Fibroblast of the conjunctiva (primary cell): Measurements from ENCODE around the gene ADTRP.
"Not testable (repeated sequence)": the region's sequence is repeated elsewhere in the genome, so short reads cannot be mapped to it uniquely, and the experiment has no call there.

Experiments used
- DNase-seq: peaks from one replicate; pipeline ENCODE4 v3.0.0-alpha.2; 2010; ENCODE audit warnings: low read depth

Gene ADTRP

DNA sequence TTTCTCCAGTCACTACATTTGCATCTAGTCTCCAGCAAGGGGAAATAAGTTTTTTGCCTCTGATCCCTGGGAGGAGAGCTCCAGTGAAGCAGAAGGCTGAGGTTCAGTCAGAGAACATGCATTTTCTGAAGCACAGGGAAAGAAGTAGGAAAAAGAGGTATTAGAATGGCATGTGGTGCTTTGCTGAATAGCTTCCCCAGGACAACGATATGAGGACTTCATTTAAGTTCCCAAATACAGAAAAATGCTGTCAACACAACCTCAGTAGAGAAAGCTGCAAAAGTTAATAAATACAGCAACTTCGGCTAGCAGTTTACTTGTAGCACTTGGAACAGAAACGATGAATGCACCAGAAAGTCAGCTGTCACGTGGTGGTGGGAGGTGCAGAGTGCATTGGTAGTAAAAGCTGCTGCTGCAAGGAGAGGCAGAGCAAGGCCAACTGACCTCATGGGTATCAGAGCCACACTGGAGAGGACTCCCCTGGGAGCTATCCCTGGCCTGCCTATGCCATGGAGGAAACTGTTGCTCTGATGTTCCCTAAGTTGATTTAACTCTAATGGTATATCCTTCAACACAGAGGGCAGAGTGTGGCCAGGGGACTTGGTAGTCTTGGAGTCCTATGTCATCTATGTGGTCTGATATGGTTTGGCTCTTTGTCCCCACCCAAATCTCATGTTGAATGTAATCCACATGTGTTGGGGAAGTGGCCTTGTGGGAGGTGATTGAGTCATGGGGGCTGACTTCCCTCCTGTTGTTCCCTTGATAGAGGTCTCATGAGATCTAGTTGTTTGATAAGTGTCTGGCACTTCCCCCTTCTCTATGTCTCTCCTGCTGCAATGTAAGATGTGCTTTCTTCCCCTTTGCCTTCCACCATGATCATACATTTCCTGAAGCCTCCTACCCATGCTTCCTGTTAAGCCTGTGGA lies 85.9 kb downstream of the ADTRP start:
- DNase-seq = no peak

- no peak for DNase-seq
Observed at GRCh38 chr6:11689847-11690246, 88.8 kb downstream of the ADTRP start.

- DNase-seq = not testable (repeated sequence)
Observed at GRCh38 chr6:11689400-11689799, 89.2 kb downstream of the ADTRP start.

- DNase-seq = no peak
Observed at GRCh38 chr6:11688425-11688709, 90.2 kb downstream of the ADTRP start.

GRCh38 chr6:11685481-11686093 lies 93.0 kb downstream of the ADTRP start:
- no peak for DNase-seq

DNA sequence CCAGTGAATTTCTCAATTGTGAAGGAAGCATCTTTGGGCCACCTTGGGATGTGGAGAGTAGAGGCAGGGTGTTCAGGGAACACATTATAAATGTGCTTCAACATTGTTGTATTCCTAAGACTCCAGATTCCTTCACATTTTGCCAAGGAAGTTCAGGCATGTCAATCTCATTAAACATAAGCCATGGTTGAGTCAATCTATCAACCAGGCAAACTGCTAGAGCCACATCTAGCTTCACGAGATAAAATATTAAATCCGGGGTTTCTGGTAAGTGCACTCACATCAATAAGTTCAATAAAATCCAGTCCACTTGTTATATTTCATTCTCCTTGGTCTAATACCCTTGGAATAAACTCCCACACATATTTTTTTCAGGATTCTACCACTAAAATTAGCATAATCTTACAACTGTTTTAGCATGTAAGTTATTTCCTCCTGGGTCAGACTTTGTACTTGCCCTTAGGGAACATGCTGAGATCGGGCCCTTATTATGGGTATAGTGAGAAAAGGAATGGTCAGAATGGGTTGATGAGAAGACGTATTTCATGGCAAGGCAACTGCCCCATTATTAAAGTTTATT lies 93.6 kb downstream of the ADTRP start:
- no peak for DNase-seq

- no peak for DNase-seq
Observed at GRCh38 chr6:11683871-11684270, 94.7 kb downstream of the ADTRP start.

- no peak for DNase-seq
Observed at GRCh38 chr6:11682561-11682975, 96.0 kb downstream of the ADTRP start.

GRCh38 chr6:11681770-11682169 lies 96.8 kb downstream of the ADTRP start:
- no peak for DNase-seq

DNA sequence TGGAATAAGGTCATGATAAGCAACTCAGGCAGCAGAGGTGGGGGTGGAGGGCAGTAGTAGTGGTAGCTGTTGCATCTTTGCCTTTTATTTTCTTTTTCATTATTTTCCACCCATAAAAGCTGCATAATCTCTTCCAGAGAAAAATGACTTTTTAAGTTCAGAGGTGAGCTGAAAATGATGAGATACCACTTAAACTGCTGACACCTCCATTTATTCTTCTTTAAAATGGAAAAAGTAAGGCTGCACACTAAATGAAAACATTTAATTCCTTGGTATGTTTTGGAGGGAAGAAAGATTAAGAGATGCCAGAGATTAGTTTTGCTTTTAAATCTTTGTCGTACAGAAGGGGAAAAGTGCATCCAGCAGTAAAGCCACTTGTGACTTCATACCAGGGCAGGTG lies 97.2 kb downstream of the ADTRP start:
- no peak for DNase-seq

GRCh38 chr6:11680479-11680878 lies 98.1 kb downstream of the ADTRP start:
- not testable (repeated sequence) for DNase-seq

DNA sequence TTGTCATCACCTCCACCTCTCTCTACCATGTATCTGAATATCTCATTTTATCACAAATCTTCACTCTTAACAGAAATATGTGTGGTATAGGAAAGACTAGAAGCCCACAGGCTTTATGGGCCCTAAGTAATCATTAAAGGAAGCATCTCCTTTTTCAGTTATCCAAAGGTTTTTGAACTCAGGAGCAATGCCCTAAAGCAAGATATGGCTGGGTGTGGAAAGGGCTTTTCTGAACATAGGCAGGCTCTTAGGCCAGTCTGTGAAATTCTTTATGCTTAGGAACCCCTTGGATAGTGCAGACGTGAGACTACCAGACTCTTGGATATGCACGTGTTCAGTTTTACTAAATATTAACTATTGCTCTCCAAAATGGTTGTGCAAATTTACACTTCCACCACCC lies 99.5 kb downstream of the ADTRP start:
- no peak for DNase-seq

DNA sequence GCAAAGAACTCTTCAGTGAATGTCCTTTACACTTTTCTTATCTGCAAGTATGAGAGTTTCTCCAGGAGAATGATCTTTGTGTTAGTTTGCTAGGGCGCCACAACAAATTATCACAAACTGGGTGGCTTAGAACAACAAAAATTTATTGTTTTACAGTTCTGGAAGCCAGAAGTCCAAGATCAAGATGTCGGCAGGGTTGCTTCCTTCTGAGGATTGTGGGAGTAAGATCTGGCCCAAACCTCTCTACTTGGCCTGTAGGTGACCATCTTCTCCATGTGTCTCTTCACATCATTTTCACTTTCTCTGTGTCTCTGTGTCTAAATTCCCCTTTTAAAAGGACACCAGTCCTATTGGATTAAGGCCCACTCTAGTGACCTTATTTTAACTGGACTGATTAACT lies 103.0 kb downstream of the ADTRP start:
- no peak for DNase-seq

DNA sequence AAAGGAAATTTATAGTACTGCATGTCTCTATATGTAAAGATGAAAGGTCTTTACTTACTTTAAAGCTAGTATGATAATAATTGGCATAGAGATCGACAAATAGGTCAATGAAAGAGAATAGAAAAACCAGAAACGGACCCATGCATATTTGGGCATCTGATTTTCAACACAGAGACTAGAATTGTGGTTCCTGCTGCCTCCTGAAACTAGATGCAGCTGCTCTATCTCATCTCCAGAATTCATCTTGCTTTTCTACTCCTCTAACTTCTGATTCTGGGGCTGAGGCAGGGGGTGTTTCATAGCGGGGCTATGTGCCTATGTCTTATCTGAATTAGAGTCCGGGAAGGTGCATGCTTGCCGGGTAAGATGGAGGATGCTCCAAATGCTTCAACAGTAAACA lies 105.9 kb downstream of the ADTRP start:
- no peak for DNase-seq

DNA sequence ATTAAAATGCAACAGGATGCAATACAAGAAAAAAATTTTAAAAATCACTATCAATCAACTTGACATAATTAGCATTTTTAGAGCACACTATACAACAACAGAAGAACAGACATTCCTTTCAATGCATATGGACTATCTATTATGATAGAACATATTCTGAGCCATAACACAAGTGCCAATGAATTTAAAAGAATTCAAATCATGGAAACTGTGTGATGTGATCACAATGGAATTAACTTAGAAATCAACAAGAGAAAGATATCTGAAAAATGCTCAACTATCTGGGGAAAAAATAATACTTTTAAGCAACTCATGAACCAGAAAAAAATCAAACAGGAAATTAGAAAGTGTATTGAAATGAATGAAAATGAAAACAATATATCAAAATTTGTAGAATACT lies 106.3 kb downstream of the ADTRP start:
- DNase-seq = no peak

- no peak for DNase-seq
Observed at GRCh38 chr6:11669696-11670095, 108.9 kb downstream of the ADTRP start.

- DNase-seq = no peak
Observed at GRCh38 chr6:11668455-11668854, 110.1 kb downstream of the ADTRP start.

DNA sequence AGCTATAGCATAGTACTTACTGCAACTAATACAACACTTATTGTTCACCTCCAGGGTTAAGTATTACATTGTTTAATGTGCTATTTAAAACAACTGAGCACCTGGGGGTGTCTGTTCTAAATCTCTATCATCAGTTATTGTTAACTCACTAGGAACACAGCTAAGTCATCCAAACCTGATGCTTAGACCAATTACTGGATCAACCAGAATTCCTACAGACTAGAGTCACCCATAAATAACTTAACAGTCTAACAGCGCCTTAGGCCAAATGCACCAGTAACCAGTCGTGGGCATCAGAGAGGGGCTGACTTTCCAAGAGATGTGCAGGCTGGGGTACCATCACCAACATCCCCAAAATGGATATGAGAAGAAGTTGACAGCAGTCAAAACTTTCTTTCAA lies 110.7 kb downstream of the ADTRP start:
- no peak for DNase-seq

- DNase-seq = no peak
Observed at GRCh38 chr6:11665604-11666326, 112.8 kb downstream of the ADTRP start.
